Esophagus squamous epithelium (tissue), 5 donors: ENCODE data around the gene NAIP. TPM values are rescaled to one million over a fixed set of nuclear protein-coding genes. Genes with fewer than 3 reads are reported as not detected.
"Not testable (repeated sequence)": the region's sequence is repeated elsewhere in the genome, so short reads cannot be mapped to it uniquely, and the experiment has no call there.

Source experiments
- DNase-seq: peaks from one replicate; lab custom pipeline; 2025; lab: John Stamatoyannopoulos, UW
- H3K27ac ChIP-seq, 4 donors: fragments of 200-600 bp; sonication (generic); one replicate each; pipeline ENCODE4 v1.5.1; 2016 to 2019; ENCODE audit warnings: mild to moderate bottlenecking in 1 of 4
- H3K27me3 ChIP-seq, 4 donors: fragments of 200-600 bp; sonication (generic); 1 replicate in 3 of 4; 2 replicates in 1 of 4; pipeline versions ENCODE4 v1.5.1 to v1.6.0; 2017 to 2021; ENCODE audit warnings: antibody characterized with exemption in 1 of 4
- H3K36me3 ChIP-seq, 3 donors: fragments of 200-600 bp; sonication (generic); one replicate each; pipeline ENCODE4 v1.5.1; 2016 to 2019
- H3K4me1 ChIP-seq, 3 donors: fragments of 200-600 bp; sonication (generic); one replicate each; pipeline ENCODE4 v1.5.1; 2017 to 2019
- H3K4me3 ChIP-seq, 4 donors: fragments of 200-600 bp; sonication (generic); 1 replicate in 3 of 4; 2 replicates in 1 of 4; pipeline ENCODE4 v1.5.1; 2016 to 2019; ENCODE audit warnings: mild to moderate bottlenecking in 2 of 4, moderate library complexity in 1 of 4
- H3K9me3 ChIP-seq, 3 donors: fragments of 200-600 bp; sonication (generic); one replicate each; pipeline ENCODE4 v1.5.1; 2016 to 2019
- WGBS, 2 donors: methylation state at CpG; one replicate each; pipeline ENCODE4 v1.1.5; 2018; 5-methylcytosine and 5-hydroxymethylcytosine counted together
- intact Hi-C: fragments of 100-400 bp; cut with DNase I; formaldehyde crosslinking; loops from one replicate; pipeline ENCODE4 v1.15.0; 2022
- total RNA-seq, 4 donors: library from RNA; depleted of rRNA; stranded (reverse); fragments of >200 nt; gene quantifications; one replicate each; pipeline ENCODE4 v1.1.0, GENCODE V29; 2016
- donor health status: DM: yes; HTN: yes; CAD: no.

Gene NAIP, protein sequence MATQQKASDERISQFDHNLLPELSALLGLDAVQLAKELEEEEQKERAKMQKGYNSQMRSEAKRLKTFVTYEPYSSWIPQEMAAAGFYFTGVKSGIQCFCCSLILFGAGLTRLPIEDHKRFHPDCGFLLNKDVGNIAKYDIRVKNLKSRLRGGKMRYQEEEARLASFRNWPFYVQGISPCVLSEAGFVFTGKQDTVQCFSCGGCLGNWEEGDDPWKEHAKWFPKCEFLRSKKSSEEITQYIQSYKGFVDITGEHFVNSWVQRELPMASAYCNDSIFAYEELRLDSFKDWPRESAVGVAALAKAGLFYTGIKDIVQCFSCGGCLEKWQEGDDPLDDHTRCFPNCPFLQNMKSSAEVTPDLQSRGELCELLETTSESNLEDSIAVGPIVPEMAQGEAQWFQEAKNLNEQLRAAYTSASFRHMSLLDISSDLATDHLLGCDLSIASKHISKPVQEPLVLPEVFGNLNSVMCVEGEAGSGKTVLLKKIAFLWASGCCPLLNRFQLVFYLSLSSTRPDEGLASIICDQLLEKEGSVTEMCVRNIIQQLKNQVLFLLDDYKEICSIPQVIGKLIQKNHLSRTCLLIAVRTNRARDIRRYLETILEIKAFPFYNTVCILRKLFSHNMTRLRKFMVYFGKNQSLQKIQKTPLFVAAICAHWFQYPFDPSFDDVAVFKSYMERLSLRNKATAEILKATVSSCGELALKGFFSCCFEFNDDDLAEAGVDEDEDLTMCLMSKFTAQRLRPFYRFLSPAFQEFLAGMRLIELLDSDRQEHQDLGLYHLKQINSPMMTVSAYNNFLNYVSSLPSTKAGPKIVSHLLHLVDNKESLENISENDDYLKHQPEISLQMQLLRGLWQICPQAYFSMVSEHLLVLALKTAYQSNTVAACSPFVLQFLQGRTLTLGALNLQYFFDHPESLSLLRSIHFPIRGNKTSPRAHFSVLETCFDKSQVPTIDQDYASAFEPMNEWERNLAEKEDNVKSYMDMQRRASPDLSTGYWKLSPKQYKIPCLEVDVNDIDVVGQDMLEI (N-terminal part only)
- total RNA-seq = 10 to 100 TPM in 1 of 4 donors, 1 to 10 TPM in 3; 4.1 to 14.5 (median 6.8) TPM

DNA sequence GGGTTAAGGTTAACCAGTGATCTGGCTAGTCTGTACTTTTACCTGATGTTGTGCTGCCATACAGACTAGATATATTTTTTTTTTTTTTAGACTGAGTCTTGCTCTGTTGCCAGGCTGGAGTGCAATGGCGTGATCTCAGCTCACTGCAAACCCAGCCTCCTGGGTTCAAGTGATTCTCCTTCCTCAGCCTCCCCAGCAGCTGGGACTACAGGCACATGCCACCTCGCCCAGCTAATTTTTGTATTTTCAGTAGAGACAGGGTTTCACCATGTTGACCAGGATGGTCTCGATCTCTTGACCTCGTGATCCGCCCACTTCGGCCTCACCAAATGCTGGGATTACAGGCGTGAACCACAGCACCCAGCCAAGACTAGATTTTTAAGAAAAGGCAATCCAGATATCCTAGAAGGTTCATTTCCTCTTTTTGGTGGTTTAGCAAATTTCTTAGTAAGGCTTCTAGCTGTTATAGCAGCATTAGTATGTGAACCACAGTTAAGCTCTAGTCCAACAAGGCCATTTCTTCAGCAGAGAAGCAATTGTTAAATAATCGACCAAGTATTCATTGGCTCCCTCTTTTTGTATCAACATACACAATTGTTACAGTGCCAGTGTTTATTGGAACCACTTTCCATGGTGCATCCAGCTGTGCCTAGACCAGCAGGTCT lies at the start of gene NAIP:
TSS of gene NAIP (minus strand) at position 51 of the 665 bp plus-strand sequence. CDS start 12,424 bp downstream, outside the sequence.
- H3K4me3 ChIP-seq, intact Hi-C loops, H3K4me1 ChIP-seq, H3K9me3 ChIP-seq, H3K27me3 ChIP-seq, H3K27ac ChIP-seq, DNase-seq, H3K36me3 ChIP-seq: not testable (repeated sequence)
- whole genome bisulfite sequencing, 2 donors = 100% methylated on average over 2 of the region's 8 CpGs; no CpG with 5 or more reads in 1 of the 2 donors

DNA sequence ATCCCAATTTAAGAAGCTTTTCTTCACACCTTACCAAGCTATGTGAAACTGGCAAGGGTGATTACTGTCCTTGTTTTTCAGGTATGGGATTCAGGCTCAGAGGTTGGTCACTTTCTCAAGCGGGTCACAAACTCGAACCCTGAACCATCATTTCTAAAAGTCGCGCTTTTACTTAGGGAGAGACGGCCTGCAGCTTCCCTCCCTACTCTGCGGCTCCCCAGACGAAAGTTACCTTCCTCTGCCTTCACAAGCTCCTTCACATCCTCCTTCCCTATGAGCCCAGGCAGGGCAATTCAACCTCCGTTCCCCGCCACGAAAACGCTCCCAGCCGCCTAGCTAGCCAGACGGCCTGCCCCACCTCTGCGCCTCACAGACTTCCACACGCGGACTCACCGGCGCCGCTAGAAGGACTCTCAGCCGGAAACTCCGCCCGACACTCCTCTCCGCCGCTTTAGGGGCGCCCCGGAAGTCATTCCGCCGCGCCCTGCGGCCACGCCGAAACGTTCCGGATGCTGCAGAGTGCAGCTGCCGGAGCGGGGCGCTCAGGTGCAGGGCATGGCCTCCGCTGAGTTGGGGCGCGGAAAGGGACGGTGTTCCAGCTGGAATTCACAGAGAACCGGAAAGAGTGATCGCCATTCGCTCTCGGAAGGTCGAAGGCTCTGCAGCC lies 42.3 kb upstream of the NAIP start, which contains the start of gene GTF2H2:
TSS of gene GTF2H2 (minus strand) at position 415 of the 667 bp plus-strand sequence. CDS start 4,913 bp downstream, outside the sequence.
- H3K27me3 ChIP-seq, DNase-seq, H3K4me1 ChIP-seq, H3K27ac ChIP-seq, H3K4me3 ChIP-seq, H3K36me3 ChIP-seq, H3K9me3 ChIP-seq, intact Hi-C loops: not testable (repeated sequence)
- no CpG with 5 or more reads among the region's 46 CpGs for WGBS, 2 donors

DNA sequence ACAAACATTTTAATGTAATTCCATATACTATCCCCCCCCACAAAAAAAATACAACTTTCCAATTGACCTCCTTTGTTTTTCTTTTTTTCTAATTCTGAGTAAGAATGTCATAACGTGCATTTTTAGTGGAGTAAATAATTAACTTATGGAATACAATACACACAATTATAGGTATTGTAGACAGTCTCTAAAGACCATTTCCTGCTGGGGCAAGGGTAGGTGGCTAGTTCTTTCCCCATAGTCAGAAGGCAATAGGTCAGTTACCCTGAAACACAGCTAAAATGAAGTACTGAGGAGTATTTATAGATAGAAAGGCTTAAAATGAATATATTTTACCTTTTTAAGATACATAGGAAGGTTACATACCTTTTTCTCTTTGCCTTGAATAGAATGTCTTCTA lies 36.2 kb upstream of the NAIP start:
- H3K4me1 ChIP-seq, H3K9me3 ChIP-seq, intact Hi-C loops, H3K4me3 ChIP-seq, H3K27me3 ChIP-seq, H3K27ac ChIP-seq, DNase-seq, H3K36me3 ChIP-seq: not testable (repeated sequence)
- 100% methylated on average over 1 of the region's 1 CpG; no CpG with 5 or more reads in 1 of the 2 donors for WGBS, 2 donors

DNA sequence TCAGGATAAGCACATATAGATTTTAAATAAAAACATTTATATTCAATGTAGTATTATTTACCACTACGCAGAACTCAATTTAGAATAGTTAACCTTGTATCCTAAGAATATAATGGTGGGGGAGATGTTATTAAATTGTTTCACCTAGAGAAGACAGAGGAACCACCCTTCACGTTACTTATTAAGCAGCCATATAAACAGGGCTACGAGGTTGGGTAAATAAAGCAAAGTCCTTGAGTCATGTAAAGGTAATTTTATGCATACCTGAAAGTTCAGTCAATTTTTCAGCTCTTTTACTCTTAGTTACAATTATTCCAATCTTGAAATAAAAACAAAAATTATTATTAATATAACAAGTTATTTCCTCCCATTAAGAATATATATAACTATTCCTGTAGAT lies 34.3 kb upstream of the NAIP start:
- WGBS, 2 donors = no CpG with 5 or more reads among the region's 3 CpGs
- H3K9me3 ChIP-seq, H3K27ac ChIP-seq, H3K27me3 ChIP-seq, DNase-seq, intact Hi-C loops, H3K4me1 ChIP-seq, H3K4me3 ChIP-seq, H3K36me3 ChIP-seq: not testable (repeated sequence)

DNA sequence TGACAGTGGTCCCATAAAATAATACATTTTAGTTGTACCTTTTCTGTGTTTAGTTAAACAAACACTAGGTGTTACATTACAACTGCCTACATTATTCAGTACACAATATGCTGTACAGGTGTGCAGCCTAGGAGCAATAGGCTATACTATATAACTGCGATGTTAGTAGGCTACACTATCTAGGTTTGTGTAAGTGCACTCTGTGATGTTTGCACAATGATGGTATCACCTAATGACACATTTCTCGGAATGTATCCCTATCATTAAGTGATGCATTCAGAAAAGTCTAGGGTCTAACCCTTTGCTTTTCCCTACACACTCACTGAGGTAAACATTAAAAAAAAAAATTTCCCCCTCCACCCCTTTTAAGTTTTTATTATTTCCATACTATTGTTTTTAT lies 19.7 kb upstream of the NAIP start:
- DNase-seq, H3K36me3 ChIP-seq, H3K9me3 ChIP-seq, H3K27me3 ChIP-seq, H3K27ac ChIP-seq, H3K4me3 ChIP-seq, intact Hi-C loops, H3K4me1 ChIP-seq: not testable (repeated sequence)
- WGBS, 2 donors = 80% methylated on average over 1 of the region's 2 CpGs; no CpG with 5 or more reads in 1 of the 2 donors

DNA sequence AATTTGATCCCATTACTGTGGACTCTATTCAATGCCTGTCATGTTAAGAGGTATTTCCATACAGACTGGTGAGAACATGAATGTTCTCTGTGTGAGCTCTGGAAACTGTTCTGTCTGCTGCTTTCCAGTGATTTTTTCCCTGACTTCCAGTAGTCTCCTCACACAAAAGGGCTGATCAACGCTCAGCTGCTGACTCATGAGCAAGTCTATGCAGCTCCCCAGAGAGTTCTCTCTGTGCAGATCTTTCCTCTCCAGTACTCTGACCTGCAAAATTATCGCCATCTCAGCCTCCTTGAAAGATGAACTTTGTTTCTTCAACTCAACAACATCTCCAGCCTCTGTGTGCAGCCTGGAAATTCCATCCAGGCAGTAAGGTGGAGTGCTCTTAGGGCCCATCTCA lies 19.0 kb upstream of the NAIP start:
- no CpG with 5 or more reads among the region's 2 CpGs for WGBS, 2 donors
- intact Hi-C loops, H3K4me3 ChIP-seq, H3K27me3 ChIP-seq, H3K36me3 ChIP-seq, H3K4me1 ChIP-seq, DNase-seq, H3K27ac ChIP-seq, H3K9me3 ChIP-seq: not testable (repeated sequence)

DNA sequence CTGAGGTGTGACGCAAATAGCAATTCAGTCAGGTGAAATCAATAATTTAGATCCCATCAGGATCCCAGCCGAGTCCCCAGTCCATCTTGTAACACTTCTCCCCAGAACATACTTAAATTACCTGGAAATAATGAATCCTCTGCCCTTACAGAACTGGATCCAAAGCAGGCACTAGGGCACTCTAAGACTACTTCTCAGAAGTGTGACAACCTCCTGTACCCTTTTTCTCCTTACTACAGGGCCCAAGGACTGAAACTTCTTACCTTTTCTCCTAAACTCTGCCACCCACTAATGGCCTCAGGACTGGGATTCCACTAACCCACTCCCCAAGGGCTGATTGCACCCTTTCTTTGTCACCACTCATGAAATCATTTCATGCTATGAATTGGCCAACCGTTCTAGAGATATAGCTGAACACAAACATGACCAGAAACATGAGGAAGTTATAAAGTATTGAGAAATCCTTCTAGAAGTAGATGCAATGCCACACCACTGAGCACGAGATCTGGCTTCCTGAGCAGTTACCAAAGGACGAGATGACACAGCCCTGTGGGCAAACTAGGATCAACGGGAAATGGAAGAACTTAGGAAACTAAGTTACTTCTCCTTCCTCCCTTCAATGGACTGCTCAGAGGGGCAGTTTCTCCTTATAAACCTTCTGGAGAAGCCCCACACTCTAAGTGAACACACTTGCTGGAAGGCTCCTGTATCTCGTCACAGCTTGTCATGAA lies 6.1 kb upstream of the NAIP start:
- intact Hi-C loops = not testable (repeated sequence)

DNA sequence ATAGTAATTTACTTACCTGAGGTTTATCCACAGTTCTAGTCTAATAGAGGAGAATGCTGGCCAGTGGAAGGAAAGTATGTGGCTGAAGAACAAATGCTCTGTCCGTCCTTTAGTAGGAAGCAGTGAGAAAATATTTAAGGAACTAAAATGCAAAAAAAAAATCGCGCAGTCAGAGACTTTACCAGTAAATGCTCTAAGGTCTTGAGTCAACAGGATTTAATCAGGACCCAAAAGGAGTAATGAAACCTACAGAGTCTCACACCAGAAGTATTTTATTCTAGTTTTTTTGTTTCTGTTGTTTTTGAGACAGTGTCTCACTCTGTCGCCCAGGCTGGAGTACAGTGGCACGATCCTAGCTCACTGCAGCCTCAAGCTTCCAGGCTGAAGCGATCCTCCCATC lies 4.5 kb downstream of the NAIP start:
- DNase-seq, H3K27ac ChIP-seq, H3K27me3 ChIP-seq, intact Hi-C loops, H3K9me3 ChIP-seq, H3K4me3 ChIP-seq, H3K4me1 ChIP-seq, H3K36me3 ChIP-seq: not testable (repeated sequence)
- no CpG with 5 or more reads among the region's 6 CpGs for WGBS, 2 donors

More for the DNA sequence above, 6.1 kb upstream of the NAIP start:
- no CpG with 5 or more reads among the region's 7 CpGs for WGBS, 2 donors
- not testable (repeated sequence) for H3K27me3 ChIP-seq, H3K27ac ChIP-seq, H3K4me1 ChIP-seq, DNase-seq, H3K4me3 ChIP-seq, H3K36me3 ChIP-seq, H3K9me3 ChIP-seq

DNA sequence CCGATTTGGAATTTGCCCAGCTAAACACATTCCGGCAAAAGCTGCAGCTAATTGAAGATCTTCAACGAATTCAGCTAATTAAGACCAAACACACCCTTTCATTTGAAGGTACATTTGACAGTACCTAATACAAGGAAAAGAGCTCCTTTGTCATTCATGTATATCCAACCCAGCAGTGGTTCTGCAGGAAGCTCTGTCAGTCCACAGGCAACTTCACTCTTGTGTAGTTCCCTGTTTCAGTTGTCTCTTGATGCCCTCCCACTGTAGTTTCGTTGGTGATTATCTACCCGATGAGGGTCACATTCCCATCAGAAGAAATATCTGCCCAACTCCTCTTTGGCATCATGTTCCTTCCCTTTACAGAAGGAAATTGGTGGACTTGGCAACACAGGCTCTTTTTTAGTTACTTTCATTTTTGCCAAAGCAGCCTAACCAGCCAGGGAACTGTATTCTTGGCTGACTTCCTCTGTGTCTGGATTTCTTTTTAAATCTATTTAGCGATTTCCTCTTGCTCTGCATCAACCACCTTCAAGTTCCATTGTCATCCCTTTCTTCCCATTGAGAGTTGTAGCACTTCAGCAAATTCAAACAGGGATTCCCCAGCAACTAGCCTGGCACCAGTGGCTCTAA lies 6.6 kb downstream of the NAIP start:
- DNase-seq, H3K4me3 ChIP-seq, H3K27me3 ChIP-seq, H3K27ac ChIP-seq, H3K36me3 ChIP-seq, intact Hi-C loops, H3K4me1 ChIP-seq, H3K9me3 ChIP-seq: not testable (repeated sequence)
- no CpG with 5 or more reads among the region's 6 CpGs for WGBS, 2 donors
